Vagina (tissue), 2 donors: ENCODE measurements around the gene OR4K17.

Source experiments
- CTCF ChIP-seq, 3 experiments: fragments of 450-650 bp in 2 of 3; fragments of 200-600 bp in 1 of 3; sonication (generic) in 1 of 3; IDR thresholded peaks; one replicate each; pipeline ENCODE4 v1.5.1; 2017 to 2019; ENCODE audit warnings: antibody characterized with exemption in 3 of 3, mild to moderate bottlenecking in 2 of 3, moderate library complexity in 2 of 3
- POLR2A ChIP-seq, 2 donors: fragments of 450-650 bp; IDR thresholded peaks; one replicate each; pipeline ENCODE4 v1.6.1; 2017; ENCODE audit warnings: antibody characterized with exemption in 2 of 2, mild to moderate bottlenecking in 2 of 2, moderate library complexity in 2 of 2
- POLR2AphosphoS5 ChIP-seq, 2 donors: sonication (generic); formaldehyde crosslinking; IDR thresholded peaks; one replicate each; pipeline ENCODE4 v1.9.0; 2017; ENCODE audit warnings: antibody characterized with exemption in 2 of 2, mild to moderate bottlenecking in 2 of 2, low read depth in 1 of 2; ENCODE audit not compliant: insufficient read depth in 1 of 2

- no peak for TF ChIP-seq CTCF (IDR thresholded peaks at IDR 0.05)
- no peak for TF ChIP-seq POLR2A (IDR thresholded peaks at IDR 0.05)
- TF ChIP-seq POLR2AphosphoS5 (IDR thresholded peaks at IDR 0.05; ENCODE audit: insufficient read depth in 1 of 2, low read depth in 1 of 2): no peak
Measured at GRCh38 chr14:20118795-20119194, 8.3 kb downstream of the OR4K17 start.
